Esophagus squamous epithelium (tissue), 5 donors: Measurements from ENCODE around the gene PRKN. TPM values are rescaled to one million over a fixed set of nuclear protein-coding genes. Genes with fewer than 3 reads are reported as not detected.
"Not testable (repeated sequence)": the region's sequence is repeated elsewhere in the genome, so short reads cannot be mapped to it uniquely, and the experiment has no call there.

Experiments
- DNase-seq: peaks from one replicate; lab custom pipeline; 2025; lab: John Stamatoyannopoulos, UW
- H3K27ac ChIP-seq, 4 donors: fragments of 200-600 bp; sonication (generic); one replicate each; pipeline ENCODE4 v1.5.1; 2016 to 2019; ENCODE audit warnings: mild to moderate bottlenecking in 1 of 4
- H3K27me3 ChIP-seq, 4 donors: fragments of 200-600 bp; sonication (generic); 1 replicate in 3 of 4; 2 replicates in 1 of 4; pipeline versions ENCODE4 v1.5.1 to v1.6.0; 2017 to 2021; ENCODE audit warnings: antibody characterized with exemption in 1 of 4
- H3K36me3 ChIP-seq, 3 donors: fragments of 200-600 bp; sonication (generic); one replicate each; pipeline ENCODE4 v1.5.1; 2016 to 2019
- H3K4me1 ChIP-seq, 3 donors: fragments of 200-600 bp; sonication (generic); one replicate each; pipeline ENCODE4 v1.5.1; 2017 to 2019
- H3K4me3 ChIP-seq, 4 donors: fragments of 200-600 bp; sonication (generic); 1 replicate in 3 of 4; 2 replicates in 1 of 4; pipeline ENCODE4 v1.5.1; 2016 to 2019; ENCODE audit warnings: mild to moderate bottlenecking in 2 of 4, moderate library complexity in 1 of 4
- H3K9me3 ChIP-seq, 3 donors: fragments of 200-600 bp; sonication (generic); one replicate each; pipeline ENCODE4 v1.5.1; 2016 to 2019
- CTCF ChIP-seq, 6 experiments: fragments of 450-650 bp in 4 of 6; fragments of 200-600 bp in 2 of 6; sonication (generic) in 2 of 6; IDR thresholded peaks; one replicate each; pipeline ENCODE4 v1.5.1; 2016 to 2019; ENCODE audit warnings: antibody characterized with exemption in 6 of 6, mild to moderate bottlenecking in 4 of 6, moderate library complexity in 4 of 6
- POLR2A ChIP-seq, 4 donors: fragments of 450-650 bp; IDR thresholded peaks; one replicate each; pipeline ENCODE4 v1.6.1; 2017; ENCODE audit warnings: antibody characterized with exemption in 4 of 4, mild to moderate bottlenecking in 4 of 4, moderate library complexity in 3 of 4
- WGBS, 2 donors: methylation state at CpG; one replicate each; pipeline ENCODE4 v1.1.5; 2018; 5-methylcytosine and 5-hydroxymethylcytosine counted together
- intact Hi-C: fragments of 100-400 bp; cut with DNase I; formaldehyde crosslinking; loops from one replicate; pipeline ENCODE4 v1.15.0; 2022
- total RNA-seq, 4 donors: library from RNA; depleted of rRNA; stranded (reverse); fragments of >200 nt; gene quantifications; one replicate each; pipeline ENCODE4 v1.1.0, GENCODE V29; 2016
- donor health status: DM: yes; HTN: yes; CAD: no.

PRKN gene
- total RNA-seq, 4 donors from 2014 or later = 0.70 to 5.5 (median 2.2) TPM

GRCh38 chr6:162538643-162539064 is 188.9 kb downstream of the PRKN start:
- 35 to 39% methylated on average over 8 of the region's 8 CpGs for WGBS, 2 donors
- no peak for DNase-seq

GRCh38 chr6:162533009-162533400 is 194.6 kb downstream of the PRKN start:
- WGBS, 2 donors = 72 to 82% methylated on average over 6 of the region's 6 CpGs

More at GRCh38 chr6:162538643-162539064, 188.9 kb downstream of the PRKN start:
- Histone ChIP-seq H3K4me1 (peaks cover 0 to 5% (median 0%) of the 10 kb centered on the region in 3 donors), H3K27me3 (no peaks in the 10 kb centered on the region), H3K36me3 (no peaks in the 10 kb centered on the region), H3K27ac (no peak overlapping the region), H3K4me3 (no peak overlapping the region), H3K9me3 (no peaks in the 10 kb centered on the region)
- TF ChIP-seq POLR2A (IDR thresholded peaks at IDR 0.05) (no peak), CTCF (IDR thresholded peaks at IDR 0.05) (no peak)
- intact Hi-C loops = no loop called here

GRCh38 chr6:162532283-162533008 is 195.1 kb downstream of the PRKN start:
- Histone ChIP-seq H3K27me3 (no peaks in the 10 kb centered on the region), H3K4me3 (no peak overlapping the region), H3K4me1 (no peaks in the 10 kb centered on the region), H3K36me3 (no peaks in the 10 kb centered on the region), H3K27ac (no peak overlapping the region), H3K9me3 (no peaks in the 10 kb centered on the region)
- intact Hi-C loops = no loop called here
- no peak for DNase-seq
- whole genome bisulfite sequencing, 2 donors = 74 to 78% methylated on average over 9 of the region's 9 CpGs
- TF ChIP-seq CTCF (IDR thresholded peaks at IDR 0.05) = no peak
- TF ChIP-seq POLR2A (IDR thresholded peaks at IDR 0.05) = no peak

More at GRCh38 chr6:162533009-162533400, 194.6 kb downstream of the PRKN start:
- no peak for DNase-seq
- H3K9me3 ChIP-seq = no peaks in the 10 kb centered on the region
- no peak overlapping the region for H3K27ac ChIP-seq
- intact Hi-C loops = no loop called here
- H3K27me3 ChIP-seq = no peaks in the 10 kb centered on the region
- H3K4me1 ChIP-seq = no peaks in the 10 kb centered on the region
- TF ChIP-seq CTCF (IDR thresholded peaks at IDR 0.05) = no peak
- TF ChIP-seq POLR2A (IDR thresholded peaks at IDR 0.05) = no peak
- H3K36me3 ChIP-seq = no peaks in the 10 kb centered on the region
- no peak overlapping the region for H3K4me3 ChIP-seq

- intact Hi-C loops, H3K27ac ChIP-seq, H3K36me3 ChIP-seq, H3K27me3 ChIP-seq, DNase-seq, H3K4me3 ChIP-seq, H3K4me1 ChIP-seq, H3K9me3 ChIP-seq: not testable (repeated sequence)
- 93 to 94% methylated on average over 2 to 4 of the region's 4 CpGs for WGBS, 2 donors
Observed at GRCh38 chr6:162531391-162531790, 196.2 kb downstream of the PRKN start.

- Histone ChIP-seq H3K4me3 (no peak overlapping the region), H3K27ac (no peak overlapping the region), H3K4me1 (no peaks in the 10 kb centered on the region), H3K9me3 (no peaks in the 10 kb centered on the region), H3K36me3 (no peaks in the 10 kb centered on the region), H3K27me3 (no peaks in the 10 kb centered on the region)
- intact Hi-C loops = no loop called here
- DNase-seq = no peak
- 79 to 86% methylated on average over 6 of the region's 6 CpGs for WGBS, 2 donors
- no peak for TF ChIP-seq CTCF (IDR thresholded peaks at IDR 0.05)
- TF ChIP-seq POLR2A (IDR thresholded peaks at IDR 0.05) = no peak
Observed at GRCh38 chr6:162528538-162528937, 199.0 kb downstream of the PRKN start.
